Measurements from ENCODE around the gene GNAS.

GRCh38 chr20:58897488-58897887 lies 45.0 kb downstream of the GNAS start:
- no peak for TF ChIP-seq CTCF (IDR thresholded peaks at IDR 0.05 in 4 of 5, conservative IDR thresholded peaks at IDR 0.05 in 1 of 5)
- no peak for TF ChIP-seq POLR2A (IDR thresholded peaks at IDR 0.05)
